Activated CD4-positive, alpha-beta T cell treated with anti-CD3 and anti-CD28 coated beads for 1 hour (primary cell): ENCODE data around the gene TNFAIP8.
"Not testable (repeated sequence)": the region's sequence is repeated elsewhere in the genome, so short reads cannot be mapped to it uniquely, and the experiment has no call there.

Experiments used
- DNase-seq: peaks from one replicate; pipeline ENCODE4 v3.0.0-alpha.2; 2020

Gene TNFAIP8

GRCh38 chr5:119397518-119398380, 41.9 kb downstream of the TNFAIP8 start:
- no peak for DNase-seq

GRCh38 chr5:119398727-119399466, 43.1 kb downstream of the TNFAIP8 start:
- no peak for DNase-seq

GRCh38 chr5:119400245-119400644, 44.4 kb downstream of the TNFAIP8 start:
- no peak for DNase-seq

- DNase-seq: no peak
These were observed 46.3 kb downstream of the TNFAIP8 start for GRCh38 chr5:119402081-119402480.

GRCh38 chr5:119402555-119402954, 46.7 kb downstream of the TNFAIP8 start:
- no peak for DNase-seq

GRCh38 chr5:119404033-119404432, 48.2 kb downstream of the TNFAIP8 start:
- no peak for DNase-seq

- DNase-seq: no peak
These were observed 49.6 kb downstream of the TNFAIP8 start for GRCh38 chr5:119405419-119405818.

- DNase-seq: no peak
These were observed 50.8 kb downstream of the TNFAIP8 start for GRCh38 chr5:119406551-119407110.

GRCh38 chr5:119409235-119409815, 53.5 kb downstream of the TNFAIP8 start:
- no peak for DNase-seq

GRCh38 chr5:119410448-119411159, 54.8 kb downstream of the TNFAIP8 start:
- no peak for DNase-seq

- DNase-seq: peak; percentile 23
These were observed 55.8 kb downstream of the TNFAIP8 start for GRCh38 chr5:119411361-119412278.

GRCh38 chr5:119412279-119413227, 56.7 kb downstream of the TNFAIP8 start:
- DNase-seq: no peak

GRCh38 chr5:119414124-119414734, 58.4 kb downstream of the TNFAIP8 start:
- not testable (repeated sequence) for DNase-seq

GRCh38 chr5:119417891-119418605, 62.2 kb downstream of the TNFAIP8 start:
- no peak for DNase-seq

- no peak for DNase-seq
These were observed 62.8 kb downstream of the TNFAIP8 start for GRCh38 chr5:119418606-119419100.

- DNase-seq: no peak
These were observed 64.3 kb downstream of the TNFAIP8 start for GRCh38 chr5:119420169-119420568.

- no peak for DNase-seq
These were observed 70.2 kb downstream of the TNFAIP8 start for GRCh38 chr5:119426057-119426456.

- DNase-seq: no peak
These were observed 71.2 kb downstream of the TNFAIP8 start for GRCh38 chr5:119427060-119427459.

GRCh38 chr5:119427596-119427995, 71.8 kb downstream of the TNFAIP8 start:
- not testable (repeated sequence) for DNase-seq
